ENCODE data around the gene ADCK1. TPM values are rescaled to one million over a fixed set of nuclear protein-coding genes. Genes with fewer than 3 reads are reported as not detected.

The ADCK1 gene
- total and polyA plus RNA-seq, 2 donors (not counting 1 experiment from before 2014, with no cell fraction given) = 10.6 to 18.3 TPM

GRCh38 chr14:77923131-77923936, 123.4 kb downstream of the ADCK1 start:
- Histone ChIP-seq H3K4me2 (replicated peaks; ENCODE audit: low read depth, low read length, poor library complexity, severe bottlenecking) (no peak overlapping the region), H3K4me3 (ENCODE audit: control extremely low read depth in 1 of 5, extremely low read depth in 1 of 5, insufficient read depth in 1 of 5, low read depth in 2 of 5, low read length in 4 of 5) (no peak overlapping the region), H3K36me3 (replicated peaks in 1 of 2; ENCODE audit: control extremely low read depth in 1 of 2, control insufficient read depth in 1 of 2, extremely low read depth in 1 of 2, insufficient read depth in 2 of 2, low read length in 1 of 2) (no peaks in the 10 kb centered on the region), H3K9me3 (ENCODE audit: control extremely low read depth in 1 of 3, control insufficient read depth in 2 of 3, insufficient read depth in 1 of 3, low read length in 2 of 3) (peaks cover 0 to 4% (median 0%) of the 10 kb centered on the region in 3 donors), H3K27me3 (replicated peaks in 1 of 4; ENCODE audit: control extremely low read depth in 1 of 4, control insufficient read depth in 3 of 4, insufficient read depth in 4 of 4, low read length in 3 of 4) (no peaks in the 10 kb centered on the region), H3K79me2 (ENCODE audit: control insufficient read depth, insufficient read depth, low read length) (no peaks in the 10 kb centered on the region), H4K20me1 (ENCODE audit: control insufficient read depth, insufficient read depth, low read length, poor library complexity, severe bottlenecking) (no peaks in the 10 kb centered on the region), H3K9ac (ENCODE audit: low read length) (no peak overlapping the region), H3K4me1 (ENCODE audit: control insufficient read depth in 2 of 2, insufficient read depth in 2 of 2, low read length in 2 of 2) (no peaks in the 10 kb centered on the region), H3K27ac (ENCODE audit: low read length in 2 of 2) (no peak overlapping the region), H2AFZ (ENCODE audit: insufficient read depth, low read depth, low read length, poor library complexity, severe bottlenecking) (no peak overlapping the region)
- WGBS (ENCODE audit: insufficient coverage) = 78% methylated on average over 10 of the region's 11 CpGs
- Mint-ChIP-seq H3K9me3 (ENCODE audit: insufficient read depth) (peaks cover 5% of the 10 kb centered on the region), H3K27me3 (no peaks in the 10 kb centered on the region), H3K4me3 (no peak overlapping the region), H3K4me1 (no peaks in the 10 kb centered on the region), H3K27ac (no peak overlapping the region)
- ATAC-seq (ENCODE audit: low read depth) = no peak
- POLR2A ChIA-PET = no interaction called here
- no peak for TF ChIP-seq CTCF (IDR thresholded peaks at IDR 0.05)
- no peak for TF ChIP-seq EZH2 (IDR thresholded peaks at IDR 0.05; ENCODE audit: borderline replicate concordance, insufficient read depth, low read depth, low read length, poor library complexity, severe bottlenecking)
- intact Hi-C loops (cut with micrococcal nuclease) = no loop called here
- DNase-seq = no peak
- CTCF ChIA-PET = no interaction called here

- intact Hi-C loops (cut with micrococcal nuclease) = no loop called here
- Histone ChIP-seq H2AFZ (ENCODE audit: insufficient read depth, low read depth, low read length, poor library complexity, severe bottlenecking) (no peak overlapping the region), H3K27me3 (replicated peaks in 1 of 4; ENCODE audit: control extremely low read depth in 1 of 4, control insufficient read depth in 3 of 4, insufficient read depth in 4 of 4, low read length in 3 of 4) (no peaks in the 10 kb centered on the region), H3K9ac (ENCODE audit: low read length) (no peak overlapping the region), H4K20me1 (ENCODE audit: control insufficient read depth, insufficient read depth, low read length, poor library complexity, severe bottlenecking) (no peaks in the 10 kb centered on the region), H3K9me3 (ENCODE audit: control extremely low read depth in 1 of 3, control insufficient read depth in 2 of 3, insufficient read depth in 1 of 3, low read length in 2 of 3) (peaks cover 0 to 4% (median 0%) of the 10 kb centered on the region in 3 donors), H3K27ac (ENCODE audit: low read length in 2 of 2) (no peak overlapping the region), H3K4me2 (replicated peaks; ENCODE audit: low read depth, low read length, poor library complexity, severe bottlenecking) (no peak overlapping the region), H3K79me2 (ENCODE audit: control insufficient read depth, insufficient read depth, low read length) (no peaks in the 10 kb centered on the region), H3K36me3 (replicated peaks in 1 of 2; ENCODE audit: control extremely low read depth in 1 of 2, control insufficient read depth in 1 of 2, extremely low read depth in 1 of 2, insufficient read depth in 2 of 2, low read length in 1 of 2) (peaks cover 0 to 2% of the 10 kb centered on the region in 2 experiments), H3K4me3 (ENCODE audit: control extremely low read depth in 1 of 5, extremely low read depth in 1 of 5, insufficient read depth in 1 of 5, low read depth in 2 of 5, low read length in 4 of 5) (no peak overlapping the region), H3K4me1 (ENCODE audit: control insufficient read depth in 2 of 2, insufficient read depth in 2 of 2, low read length in 2 of 2) (no peaks in the 10 kb centered on the region)
- POLR2A ChIA-PET = no interaction called here
- WGBS (ENCODE audit: insufficient coverage) = 100% methylated on average over 10 of the region's 22 CpGs
- H3K27me3 Mint-ChIP-seq = no peaks in the 10 kb centered on the region
- TF ChIP-seq EZH2 (IDR thresholded peaks at IDR 0.05; ENCODE audit: borderline replicate concordance, insufficient read depth, low read depth, low read length, poor library complexity, severe bottlenecking) = no peak
- no peak for TF ChIP-seq CTCF (IDR thresholded peaks at IDR 0.05)
- H3K27ac Mint-ChIP-seq = no peak overlapping the region
- no peaks in the 10 kb centered on the region for H3K4me1 Mint-ChIP-seq
- peaks cover 1% of the 10 kb centered on the region for H3K9me3 Mint-ChIP-seq (ENCODE audit: insufficient read depth)
- ATAC-seq (ENCODE audit: low read depth) (no peak), DNase-seq (no peak)
- no peak overlapping the region for H3K4me3 Mint-ChIP-seq
- CTCF ChIA-PET = no interaction called here
Observed at GRCh38 chr14:77924141-77924948, 124.4 kb downstream of the ADCK1 start.

Data from B cell (primary cell).